ENCODE results near the gene ZNF385D. TPM values are rescaled to one million over a fixed set of nuclear protein-coding genes. Genes with fewer than 3 reads are reported as not detected.

The ZNF385D gene
- total and polyA plus RNA-seq, 12 donors: 0.09 to 1.3 (median 0.63) TPM

- Histone ChIP-seq H3K36me3 (replicated peaks in 1 of 2) (no peaks in the 10 kb centered on the region), H3K4me3 (no peak overlapping the region), H3K27me3 (no peaks in the 10 kb centered on the region), H3K27ac (no peak overlapping the region), H3K9me3 (replicated peaks in 1 of 3) (no peaks in the 10 kb centered on the region), H3K4me1 (replicated peaks in 1 of 2) (no peaks in the 10 kb centered on the region)
- 60 to 76% (median 66%) methylated on average over 2 of the region's 2 CpGs for WGBS, 4 donors
- intact Hi-C loops (cut with DNase I): no loop called here
- TF ChIP-seq CTCF (IDR thresholded peaks at IDR 0.05): no peak
- no peak for TF ChIP-seq POLR2A (IDR thresholded peaks at IDR 0.05)
- DNase-seq: no peak
Measured at GRCh38 chr3:21794291-21794690, 43.3 kb upstream of the ZNF385D start.

GRCh38 chr3:21792176-21792575, 41.2 kb upstream of the ZNF385D start:
- intact Hi-C loops (cut with DNase I): no loop called here
- Histone ChIP-seq H3K4me3 (no peak overlapping the region), H3K4me1 (replicated peaks in 1 of 2) (no peaks in the 10 kb centered on the region), H3K27me3 (no peaks in the 10 kb centered on the region), H3K9me3 (replicated peaks in 1 of 3) (no peaks in the 10 kb centered on the region), H3K36me3 (replicated peaks in 1 of 2) (no peaks in the 10 kb centered on the region), H3K27ac (no peak overlapping the region)
- no peak for TF ChIP-seq CTCF (IDR thresholded peaks at IDR 0.05)
- no peak for TF ChIP-seq POLR2A (IDR thresholded peaks at IDR 0.05)
- 93 to 100% (median 97%) methylated on average over 1 of the region's 1 CpG for WGBS, 4 donors
- DNase-seq: no peak

DNA sequence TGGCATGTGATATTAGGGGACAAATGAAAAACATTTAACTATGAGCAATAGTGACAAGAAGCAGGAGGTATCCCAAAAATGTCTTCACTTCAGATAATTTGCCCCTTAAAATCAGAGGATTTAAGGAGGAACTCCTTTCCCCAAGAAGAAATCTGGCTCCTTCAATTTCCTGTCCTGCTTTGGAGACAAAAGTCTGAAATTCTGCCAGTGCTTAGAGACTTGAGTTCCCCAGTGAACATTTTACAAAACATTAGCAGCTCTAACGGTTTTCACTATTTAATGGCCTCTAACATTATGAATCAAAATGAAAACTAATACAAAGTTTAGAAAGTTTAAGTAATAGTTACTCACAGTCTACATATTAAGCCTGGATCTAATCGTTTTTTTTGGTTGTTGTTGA, 40.3 kb upstream of the ZNF385D start:
- WGBS, 4 donors: 37 to 57% (median 44%) methylated on average over 2 of the region's 2 CpGs
- no peak for TF ChIP-seq POLR2A (IDR thresholded peaks at IDR 0.05)
- no peak for TF ChIP-seq CTCF (IDR thresholded peaks at IDR 0.05)
- Histone ChIP-seq H3K36me3 (replicated peaks in 1 of 2) (no peaks in the 10 kb centered on the region), H3K4me1 (replicated peaks in 1 of 2) (no peaks in the 10 kb centered on the region), H3K4me3 (no peak overlapping the region), H3K27me3 (no peaks in the 10 kb centered on the region), H3K9me3 (replicated peaks in 1 of 3) (no peaks in the 10 kb centered on the region), H3K27ac (no peak overlapping the region)
- intact Hi-C loops (cut with DNase I): no loop called here
- DNase-seq: no peak

- H3K36me3 ChIP-seq (replicated peaks in 1 of 2): no peaks in the 10 kb centered on the region
- TF ChIP-seq CTCF (IDR thresholded peaks at IDR 0.05) (no peak), POLR2A (IDR thresholded peaks at IDR 0.05) (no peak)
- H3K4me1 ChIP-seq (replicated peaks in 1 of 2): no peaks in the 10 kb centered on the region
- WGBS, 4 donors: 71 to 87% (median 83%) methylated on average over 1 of the region's 1 CpG
- no peak for DNase-seq
- no peaks in the 10 kb centered on the region for H3K9me3 ChIP-seq (replicated peaks in 1 of 3)
- H3K27ac ChIP-seq: no peak overlapping the region
- no peak overlapping the region for H3K4me3 ChIP-seq
- intact Hi-C loops (cut with DNase I): no loop called here
- H3K27me3 ChIP-seq: no peaks in the 10 kb centered on the region
Measured at GRCh38 chr3:21790466-21790865, 39.5 kb upstream of the ZNF385D start.
